Astrocyte (in vitro differentiated cells and primary cell): ENCODE data around the gene SSTR5. TPM values are rescaled to one million over a fixed set of nuclear protein-coding genes. Genes with fewer than 3 reads are reported as not detected.

Source experiments
- DNase-seq: peaks from one replicate; pipeline ENCODE4 v3.0.0-alpha.2; 2010; ENCODE audit warnings: low read depth
- FAIRE-seq: peaks from 2 replicates; lab custom pipeline; 2011; peaks lifted over from hg19 to GRCh38; lab: Jason Lieb, UNC
- H2AFZ ChIP-seq: 2 replicates; pipeline ENCODE4 v1.6.0; 2012; ENCODE audit warnings: low read depth, low read length, inconsistent platforms
- H3K27ac ChIP-seq: 2 replicates; pipeline ENCODE4 v1.5.1; 2011; ENCODE audit warnings: low read depth, low read length, inconsistent platforms
- H3K27me3 ChIP-seq: 2 replicates; pipeline ENCODE4 v1.6.0; 2011; ENCODE audit warnings: low read length, inconsistent platforms; ENCODE audit not compliant: insufficient read depth
- H3K36me3 ChIP-seq: 2 replicates; pipeline ENCODE4 v1.5.1; 2011; ENCODE audit warnings: low read length, inconsistent platforms; ENCODE audit not compliant: insufficient read depth
- H3K4me1 ChIP-seq: 2 replicates; pipeline ENCODE4 v1.5.1; 2011; ENCODE audit warnings: low read length, inconsistent platforms; ENCODE audit not compliant: insufficient read depth
- H3K4me2 ChIP-seq: 2 replicates; pipeline ENCODE4 v1.6.0; 2012; ENCODE audit warnings: low read length, inconsistent platforms
- H3K4me3 ChIP-seq: 2 replicates; pipeline ENCODE4 v1.5.1; 2011; ENCODE audit warnings: low read depth, mild to moderate bottlenecking, low read length, inconsistent platforms; ENCODE audit not compliant: insufficient read depth
- H3K79me2 ChIP-seq: 2 replicates; pipeline ENCODE4 v1.6.0; 2012; ENCODE audit warnings: mild to moderate bottlenecking, low read length, inconsistent platforms; ENCODE audit not compliant: insufficient read depth
- H3K9ac ChIP-seq: 2 replicates; pipeline ENCODE4 v1.6.0; 2012; ENCODE audit warnings: mild to moderate bottlenecking, low read length, inconsistent platforms
- H3K9me3 ChIP-seq: 2 replicates; pipeline ENCODE4 v1.5.1; 2012; ENCODE audit warnings: low read depth, mild to moderate bottlenecking, low read length, inconsistent platforms; ENCODE audit not compliant: insufficient read depth
- H4K20me1 ChIP-seq: 2 replicates; pipeline ENCODE4 v1.6.0; 2012; ENCODE audit warnings: low read length, inconsistent platforms; ENCODE audit not compliant: insufficient read depth
- H3K27ac Mint-ChIP-seq: one replicate; pipeline ENCODE4 v1.8.0; 2021; ENCODE audit warnings: mild to moderate bottlenecking, mixed read lengths; ENCODE audit not compliant: unreplicated experiment
- H3K27me3 Mint-ChIP-seq: one replicate; pipeline ENCODE4 v1.8.0; 2021; ENCODE audit warnings: low read depth, mixed read lengths; ENCODE audit not compliant: unreplicated experiment
- H3K36me3 Mint-ChIP-seq: one replicate; pipeline ENCODE4 v1.8.0; 2021; ENCODE audit warnings: low read depth, mixed read lengths; ENCODE audit not compliant: unreplicated experiment
- H3K4me1 Mint-ChIP-seq: one replicate; pipeline ENCODE4 v1.8.0; 2021; ENCODE audit warnings: low read depth, mixed read lengths; ENCODE audit not compliant: unreplicated experiment
- H3K4me3 Mint-ChIP-seq: one replicate; pipeline ENCODE4 v1.8.0; 2021; ENCODE audit warnings: mild to moderate bottlenecking, moderate library complexity, mixed read lengths; ENCODE audit not compliant: unreplicated experiment
- H3K9me3 Mint-ChIP-seq: one replicate; pipeline ENCODE4 v1.8.0; 2021; ENCODE audit warnings: mild to moderate bottlenecking, mixed read lengths; ENCODE audit not compliant: unreplicated experiment
- CTCF ChIP-seq: IDR thresholded peaks from 2 replicates; pipeline ENCODE4 v1.5.1; 2011; ENCODE audit warnings: low read depth, mild to moderate bottlenecking, inconsistent platforms, low read length, moderate library complexity; ENCODE audit not compliant: insufficient read depth
- EZH2 ChIP-seq: IDR thresholded peaks from 2 replicates; pipeline ENCODE4 v1.6.1; 2012; ENCODE audit warnings: mild to moderate bottlenecking, low read length, inconsistent platforms; ENCODE audit not compliant: insufficient read depth
- total RNA-seq: library from RNA; stranded (reverse); gene quantifications from 2 replicates; pipeline ENCODE4 v1.2.1, GENCODE V29; 2021

SSTR5 gene
- total RNA-seq, 1 donor from 2014 or later = not detected

- no peaks in the 10 kb centered on the region for H3K36me3 ChIP-seq
- no peaks in the 10 kb centered on the region for H3K4me1 Mint-ChIP-seq
- H4K20me1 ChIP-seq = no peaks in the 10 kb centered on the region
- no peak overlapping the region for H3K4me3 Mint-ChIP-seq
- no peak overlapping the region for H3K9ac ChIP-seq
- no peak overlapping the region for H3K27ac ChIP-seq
- H3K9me3 Mint-ChIP-seq = peaks cover 1% of the 10 kb centered on the region
- peaks cover 6% of the 10 kb centered on the region for H3K27me3 ChIP-seq
- H3K36me3 Mint-ChIP-seq = no peaks in the 10 kb centered on the region
- no peak overlapping the region for H2AFZ ChIP-seq
- peaks cover 7% of the 10 kb centered on the region for H3K4me1 ChIP-seq
- H3K9me3 ChIP-seq = peaks cover 13% of the 10 kb centered on the region
- H3K79me2 ChIP-seq = no peaks in the 10 kb centered on the region
- H3K27ac Mint-ChIP-seq = no peak overlapping the region
- DNase-seq (no peak), FAIRE-seq (no peak)
- H3K4me2 ChIP-seq = no peak overlapping the region
- H3K4me3 ChIP-seq = no peak overlapping the region
- TF ChIP-seq EZH2 (no peak), CTCF (no peak)
- H3K27me3 Mint-ChIP-seq = peaks cover 18% of the 10 kb centered on the region
Observed at GRCh38 chr16:1079786-1080525, 7.4 kb downstream of the SSTR5 start.

GRCh38 chr16:1080801-1081733 is 8.5 kb downstream of the SSTR5 start:
- H3K9me3 Mint-ChIP-seq = peaks cover 11% of the 10 kb centered on the region
- no peak overlapping the region for H3K4me2 ChIP-seq
- H3K27ac ChIP-seq = no peak overlapping the region
- peaks cover 23% of the 10 kb centered on the region for H3K27me3 Mint-ChIP-seq
- DNase-seq (no peak), FAIRE-seq (no peak)
- H3K27ac Mint-ChIP-seq = no peak overlapping the region
- H3K9ac ChIP-seq = no peak overlapping the region
- no peaks in the 10 kb centered on the region for H4K20me1 ChIP-seq
- H3K4me3 ChIP-seq = no peak overlapping the region
- H3K4me1 ChIP-seq = peaks cover 7% of the 10 kb centered on the region
- no peak for TF ChIP-seq EZH2
- H3K4me3 Mint-ChIP-seq = no peak overlapping the region
- H3K27me3 ChIP-seq = peaks cover 6% of the 10 kb centered on the region
- H3K4me1 Mint-ChIP-seq = no peaks in the 10 kb centered on the region
- peaks cover 21% of the 10 kb centered on the region for H3K9me3 ChIP-seq
- H3K36me3 ChIP-seq = no peaks in the 10 kb centered on the region
- no peaks in the 10 kb centered on the region for H3K79me2 ChIP-seq
- H3K36me3 Mint-ChIP-seq = peaks cover 2% of the 10 kb centered on the region
- no peak overlapping the region for H2AFZ ChIP-seq

GRCh38 chr16:1081734-1082265 is 9.3 kb downstream of the SSTR5 start:
- H3K27me3 Mint-ChIP-seq = peaks cover 16% of the 10 kb centered on the region
- H3K9me3 Mint-ChIP-seq = peaks cover 11% of the 10 kb centered on the region
- H3K27me3 ChIP-seq = peaks cover 4% of the 10 kb centered on the region

More at GRCh38 chr16:1081734-1082265, 9.3 kb downstream of the SSTR5 start:
- FAIRE-seq = no peak
- H3K36me3 ChIP-seq = no peaks in the 10 kb centered on the region
- H3K36me3 Mint-ChIP-seq = peaks cover 2% of the 10 kb centered on the region
- no peaks in the 10 kb centered on the region for H4K20me1 ChIP-seq
- TF ChIP-seq EZH2 = no peak
- TF ChIP-seq CTCF = no peak
- no peaks in the 10 kb centered on the region for H3K79me2 ChIP-seq
- H3K4me3 ChIP-seq = no peak overlapping the region
- H2AFZ ChIP-seq = no peak overlapping the region
- no peak overlapping the region for H3K27ac Mint-ChIP-seq
- H3K4me1 ChIP-seq = peaks cover 7% of the 10 kb centered on the region
- no peak overlapping the region for H3K9ac ChIP-seq
- H3K4me3 Mint-ChIP-seq = no peak overlapping the region
- DNase-seq = no peak
- no peak overlapping the region for H3K27ac ChIP-seq
- H3K4me1 Mint-ChIP-seq = no peaks in the 10 kb centered on the region
- H3K9me3 ChIP-seq = peaks cover 21% of the 10 kb centered on the region
- no peak overlapping the region for H3K4me2 ChIP-seq
